Stimulated activated CD4-positive, alpha-beta T cell treated with anti-CD3 and anti-CD28 coated beads, Interleukin-15, amount 100 ng/mL, for 1 hour (primary cell): ENCODE measurements around the gene LLGL2.
"Not testable (repeated sequence)": the region's sequence is repeated elsewhere in the genome, so short reads cannot be mapped to it uniquely, and the experiment has no call there.

Experiments
- DNase-seq, 2 donors: peaks; one replicate each; pipeline ENCODE4 v3.0.0-alpha.2; 2020; ENCODE audit warnings: low read depth in 1 of 2, low spot score in 1 of 2

The LLGL2 gene

DNA sequence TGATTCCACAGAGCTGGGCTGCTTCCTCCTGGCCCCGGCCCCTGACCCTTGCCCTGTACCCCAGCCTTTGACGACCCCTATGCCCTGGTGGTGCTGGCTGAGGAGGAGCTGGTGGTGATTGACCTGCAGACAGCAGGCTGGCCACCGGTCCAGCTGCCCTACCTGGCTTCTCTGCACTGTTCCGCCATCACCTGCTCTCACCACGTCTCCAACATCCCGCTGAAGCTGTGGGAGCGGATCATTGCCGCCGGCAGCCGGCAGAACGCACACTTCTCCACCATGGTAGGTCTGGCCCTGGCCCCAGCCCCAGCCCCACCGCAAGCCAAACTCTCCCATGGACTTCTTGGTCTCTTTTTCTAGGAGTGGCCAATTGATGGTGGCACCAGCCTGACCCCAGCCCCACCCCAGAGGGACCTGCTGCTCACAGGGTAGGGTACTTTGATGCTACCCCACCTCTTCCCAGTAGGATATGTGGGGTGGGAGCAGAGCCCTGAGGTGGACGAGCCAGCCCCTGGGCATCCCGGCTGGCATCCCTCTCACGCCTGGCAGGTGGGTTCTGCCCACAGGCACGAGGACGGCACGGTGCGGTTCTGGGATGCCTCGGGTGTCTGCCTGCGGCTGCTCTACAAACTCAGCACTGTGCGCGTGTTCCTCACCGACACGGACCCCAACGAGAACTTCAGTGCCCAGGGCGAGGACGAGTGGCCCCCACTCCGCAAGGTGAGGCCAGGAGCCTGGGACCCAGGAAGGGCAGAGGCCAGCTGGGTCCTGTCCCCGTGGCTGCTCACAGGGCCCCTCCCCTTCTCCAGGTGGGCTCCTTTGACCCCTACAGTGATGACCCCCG lies 43.1 kb downstream of the LLGL2 start:
- DNase-seq: no peak

DNA sequence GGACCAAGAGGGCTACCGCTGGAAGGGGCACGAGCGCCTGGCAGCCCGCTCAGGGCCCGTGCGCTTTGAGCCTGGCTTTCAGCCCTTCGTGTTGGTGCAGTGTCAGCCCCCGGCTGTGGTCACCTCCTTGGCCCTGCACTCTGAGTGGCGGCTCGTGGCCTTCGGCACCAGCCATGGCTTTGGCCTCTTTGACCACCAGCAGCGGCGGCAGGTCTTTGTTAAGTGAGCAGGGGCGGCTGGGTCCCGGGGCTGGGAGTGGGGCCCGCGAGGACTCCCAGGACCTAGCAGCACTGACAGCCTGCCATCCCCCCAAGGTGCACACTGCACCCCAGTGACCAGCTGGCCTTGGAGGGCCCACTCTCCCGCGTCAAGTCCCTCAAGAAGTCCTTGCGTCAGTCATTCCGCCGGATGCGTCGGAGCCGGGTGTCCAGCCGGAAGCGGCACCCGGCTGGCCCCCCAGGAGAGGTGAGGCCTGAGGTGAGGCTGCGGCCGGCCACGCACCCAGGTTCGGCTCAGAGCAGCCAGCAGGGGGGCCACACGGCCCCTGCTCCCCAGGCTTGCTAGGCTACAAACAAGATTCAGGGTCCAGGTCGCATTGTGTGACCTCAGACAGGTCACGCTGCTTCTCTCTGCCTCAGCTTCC lies 44.7 kb downstream of the LLGL2 start:
- no peak for DNase-seq

DNA sequence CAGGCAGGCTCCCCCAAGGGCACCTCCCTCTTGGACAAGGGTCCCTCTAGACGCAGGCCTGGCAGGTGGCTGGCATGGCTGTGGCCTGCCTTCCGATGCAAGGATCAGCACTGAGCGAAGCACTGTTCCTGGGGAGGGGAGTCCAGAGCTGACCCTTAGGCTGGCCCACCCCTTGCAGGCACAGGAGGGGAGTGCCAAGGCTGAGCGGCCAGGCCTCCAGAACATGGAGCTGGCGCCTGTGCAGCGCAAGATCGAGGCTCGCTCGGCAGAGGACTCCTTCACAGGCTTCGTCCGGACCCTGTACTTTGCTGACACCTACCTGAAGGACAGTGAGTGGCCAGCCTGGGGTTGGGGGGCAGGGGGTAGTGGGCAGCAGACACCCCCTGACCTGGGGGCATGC lies 45.3 kb downstream of the LLGL2 start:
- no peak for DNase-seq

DNA sequence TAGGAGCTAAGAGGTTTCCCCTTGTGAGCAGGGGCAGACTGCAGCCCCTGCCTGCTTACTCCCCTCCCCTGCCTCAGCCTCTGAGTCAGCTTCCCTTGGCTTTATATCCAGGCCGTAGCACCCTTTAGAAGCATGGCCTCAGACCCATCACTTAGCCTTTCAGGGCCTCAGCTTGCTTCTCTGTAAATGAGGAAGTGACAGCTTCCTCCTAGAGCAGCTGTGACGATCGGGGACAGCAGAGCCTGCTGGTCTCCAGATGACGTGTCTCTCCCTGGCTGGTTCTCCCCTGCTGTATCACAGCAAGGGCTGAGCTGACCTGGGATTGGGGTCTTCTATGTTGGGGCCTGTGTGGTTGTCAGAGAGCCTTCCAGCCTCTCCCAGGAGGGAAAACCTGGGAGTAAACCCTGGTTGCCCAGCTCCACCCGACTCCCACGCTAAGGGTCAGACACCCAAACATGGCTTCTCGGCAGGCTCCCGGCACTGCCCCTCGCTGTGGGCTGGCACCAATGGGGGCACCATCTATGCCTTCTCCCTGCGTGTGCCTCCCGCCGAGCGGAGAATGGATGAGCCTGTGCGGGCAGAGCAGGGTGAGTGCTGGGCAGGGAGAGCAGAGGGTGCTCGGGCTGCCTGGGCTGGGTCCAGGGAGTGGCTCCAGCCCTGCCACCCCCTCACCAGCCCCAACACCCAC lies 45.8 kb downstream of the LLGL2 start:
- DNase-seq: no peak

DNA sequence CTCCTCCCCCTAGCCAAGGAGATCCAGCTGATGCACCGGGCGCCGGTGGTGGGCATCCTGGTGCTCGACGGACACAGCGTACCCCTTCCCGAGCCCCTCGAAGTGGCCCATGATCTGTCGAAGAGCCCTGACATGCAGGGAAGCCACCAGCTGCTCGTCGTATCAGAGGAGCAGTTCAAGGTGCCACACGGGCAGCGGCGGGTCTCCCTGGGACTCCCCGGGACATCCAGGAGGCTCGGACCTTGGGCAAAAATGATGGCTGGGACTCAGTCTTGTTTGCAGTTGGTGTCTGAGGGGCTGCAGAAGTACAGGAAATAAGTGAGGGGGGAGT lies 46.4 kb downstream of the LLGL2 start:
- no peak for DNase-seq

DNA sequence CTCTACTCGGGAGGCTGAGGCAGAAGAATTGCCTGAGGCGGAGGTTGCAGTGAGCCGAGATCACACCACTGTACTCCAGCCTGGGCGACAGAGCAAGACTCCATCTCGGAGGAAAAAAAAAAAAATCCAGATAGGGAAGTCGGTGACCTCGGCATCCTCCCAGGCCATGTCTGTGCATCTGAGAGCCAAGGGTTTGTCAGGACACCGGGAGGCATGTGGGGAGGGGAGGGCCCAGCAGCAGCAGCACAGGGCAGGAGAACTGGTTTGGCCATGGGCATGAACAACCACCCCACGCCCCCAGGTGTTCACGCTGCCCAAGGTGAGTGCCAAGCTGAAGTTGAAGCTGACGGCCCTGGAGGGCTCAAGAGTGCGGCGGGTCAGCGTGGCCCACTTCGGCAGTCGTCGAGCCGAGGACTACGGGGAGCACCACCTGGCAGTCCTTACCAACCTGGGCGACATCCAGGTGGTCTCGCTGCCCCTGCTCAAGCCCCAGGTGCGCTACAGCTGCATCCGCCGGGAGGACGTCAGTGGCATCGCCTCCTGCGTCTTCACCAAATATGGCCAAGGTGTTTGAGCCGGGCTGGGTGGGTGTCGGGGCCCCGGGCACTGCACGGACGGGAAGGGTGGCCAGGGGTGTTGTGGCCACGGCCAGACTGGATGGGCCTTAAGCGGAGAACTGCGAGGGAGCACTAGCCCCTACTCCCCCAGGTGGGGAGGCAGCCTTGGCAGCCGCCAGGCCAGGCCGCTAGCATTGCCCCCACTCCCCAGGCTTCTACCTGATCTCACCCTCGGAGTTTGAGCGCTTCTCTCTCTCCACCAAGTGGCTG lies 47.4 kb downstream of the LLGL2 start:
- DNase-seq: no peak

DNA sequence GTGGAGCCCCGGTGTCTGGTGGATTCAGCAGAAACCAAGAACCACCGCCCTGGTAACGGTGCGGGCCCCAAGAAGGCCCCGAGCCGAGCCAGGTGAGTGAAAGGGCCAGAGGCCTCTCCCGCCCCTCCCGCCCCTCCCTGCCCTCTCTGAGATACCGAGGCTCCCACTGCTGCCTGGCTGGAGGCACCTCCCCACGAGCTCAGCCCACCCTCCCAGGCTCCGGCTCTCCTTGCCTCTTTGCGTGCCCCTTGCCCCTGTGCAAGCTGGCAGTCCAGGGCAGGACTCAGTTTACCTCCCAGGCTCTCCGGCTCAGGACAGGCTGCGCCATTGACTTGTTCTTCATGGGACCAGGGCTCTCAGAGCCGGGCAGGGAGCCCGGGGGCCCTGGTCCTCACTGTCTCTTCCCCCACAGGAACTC lies 48.1 kb downstream of the LLGL2 start:
- no peak for DNase-seq

DNA sequence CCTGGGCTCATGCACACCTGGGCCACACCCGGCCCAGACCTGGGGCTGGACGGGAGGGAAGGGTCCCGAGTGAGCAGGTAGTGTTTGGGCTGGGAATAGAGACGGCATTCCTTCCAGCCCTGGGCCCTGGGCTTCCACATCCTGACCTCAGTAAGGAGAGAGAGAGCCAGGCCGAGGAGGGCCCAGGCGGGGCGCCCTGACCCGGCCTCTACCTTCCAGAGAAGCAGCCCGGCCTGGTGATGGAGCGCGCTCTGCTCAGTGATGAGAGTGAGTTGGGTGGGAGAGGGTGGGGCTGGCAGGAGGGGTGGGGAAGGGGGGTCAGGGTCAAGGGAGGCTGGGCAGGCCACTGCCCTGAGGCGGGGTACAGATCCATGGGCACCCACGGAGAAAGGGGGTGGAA lies 48.5 kb downstream of the LLGL2 start:
- no peak for DNase-seq

DNA sequence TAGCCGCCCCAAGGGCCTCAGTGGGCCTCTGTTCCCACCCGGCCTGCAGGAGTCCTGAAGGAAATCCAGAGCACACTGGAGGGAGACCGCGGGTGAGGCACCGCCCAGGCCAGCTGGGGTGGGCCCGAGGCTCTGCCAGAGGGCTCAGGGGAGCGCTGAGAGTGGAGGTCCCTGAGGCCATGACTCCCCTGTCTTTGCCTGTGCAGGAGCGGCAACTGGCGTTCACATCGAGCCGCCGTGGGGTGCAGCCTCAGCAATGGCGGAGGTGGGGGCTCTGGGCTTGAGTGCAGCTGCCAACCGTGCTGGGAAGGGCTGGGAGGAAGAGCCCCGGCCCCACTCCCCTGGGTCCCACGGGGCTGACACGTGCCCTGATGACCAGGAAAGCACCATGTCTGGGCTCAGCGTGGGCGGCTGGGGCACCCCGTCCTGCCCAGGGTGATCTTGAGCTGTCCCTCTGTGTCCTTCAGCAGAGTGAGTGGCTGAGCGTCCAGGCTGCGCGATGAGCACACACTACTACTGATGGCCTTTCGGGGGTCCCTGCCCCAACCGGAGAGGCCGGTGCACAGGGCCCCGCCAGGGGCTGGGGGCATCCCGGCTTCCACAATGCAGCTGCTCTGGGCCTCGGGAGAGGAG lies 49.0 kb downstream of the LLGL2 start:
- DNase-seq: no peak

DNA sequence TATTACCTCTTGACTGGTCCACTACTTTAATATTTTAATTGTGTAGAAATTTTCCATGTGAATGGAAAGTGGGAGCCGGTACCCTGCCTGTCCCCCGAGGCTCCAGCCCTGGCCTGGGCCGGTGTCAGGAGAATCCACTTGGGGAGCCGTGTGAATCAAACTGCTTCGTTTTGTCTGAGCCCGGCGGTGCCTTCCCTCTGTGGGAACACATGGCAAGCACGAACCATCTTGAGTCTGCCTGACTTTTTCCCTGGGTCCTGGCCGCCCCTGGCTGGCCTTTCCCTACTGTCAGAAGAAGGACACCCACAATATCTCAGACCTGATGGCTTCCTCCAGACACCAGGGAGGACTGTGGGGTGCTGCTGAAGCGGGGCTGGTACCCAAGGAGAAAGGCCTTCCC lies 49.7 kb downstream of the LLGL2 start:
- no peak for DNase-seq

DNA sequence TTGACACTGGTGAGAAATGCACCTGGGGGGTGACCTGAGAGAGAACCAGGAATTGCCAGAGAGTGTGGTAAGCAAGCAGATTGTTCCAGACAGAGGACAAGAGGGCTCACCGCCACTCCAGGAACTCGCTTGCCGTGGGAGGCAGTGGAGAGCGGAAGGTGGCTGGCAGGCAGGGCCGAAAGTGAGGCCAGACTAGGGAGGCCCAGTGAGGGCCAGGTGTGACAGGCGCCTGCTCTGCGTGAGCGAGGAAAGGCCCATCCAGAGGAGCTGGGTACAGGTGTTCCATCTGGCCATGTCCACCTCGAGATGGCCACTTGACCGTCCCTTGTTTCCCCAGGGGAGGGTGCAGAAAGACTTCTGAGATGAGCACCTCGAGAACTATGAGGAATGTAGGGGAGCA lies 50.2 kb downstream of the LLGL2 start:
- DNase-seq: no peak

DNA sequence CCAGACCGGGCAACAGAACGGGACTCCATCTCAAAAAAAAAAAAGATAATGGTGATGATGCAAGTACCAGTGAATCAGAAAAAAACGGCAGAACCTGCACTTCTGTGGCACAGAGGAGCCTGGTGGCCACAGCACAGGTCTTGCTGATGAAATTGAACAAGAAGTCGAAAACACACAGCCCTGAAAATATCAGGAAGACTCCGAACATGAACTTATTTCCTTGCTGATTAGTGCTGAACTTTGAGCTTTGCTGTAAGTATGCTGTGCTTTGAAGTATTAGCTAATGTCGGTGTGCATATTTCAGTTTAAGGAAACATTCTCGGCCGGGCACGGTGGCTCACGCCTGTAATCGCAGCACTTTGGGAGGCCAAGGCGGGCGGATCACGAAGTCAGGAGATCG lies 51.2 kb downstream of the LLGL2 start:
- DNase-seq: no peak

DNA sequence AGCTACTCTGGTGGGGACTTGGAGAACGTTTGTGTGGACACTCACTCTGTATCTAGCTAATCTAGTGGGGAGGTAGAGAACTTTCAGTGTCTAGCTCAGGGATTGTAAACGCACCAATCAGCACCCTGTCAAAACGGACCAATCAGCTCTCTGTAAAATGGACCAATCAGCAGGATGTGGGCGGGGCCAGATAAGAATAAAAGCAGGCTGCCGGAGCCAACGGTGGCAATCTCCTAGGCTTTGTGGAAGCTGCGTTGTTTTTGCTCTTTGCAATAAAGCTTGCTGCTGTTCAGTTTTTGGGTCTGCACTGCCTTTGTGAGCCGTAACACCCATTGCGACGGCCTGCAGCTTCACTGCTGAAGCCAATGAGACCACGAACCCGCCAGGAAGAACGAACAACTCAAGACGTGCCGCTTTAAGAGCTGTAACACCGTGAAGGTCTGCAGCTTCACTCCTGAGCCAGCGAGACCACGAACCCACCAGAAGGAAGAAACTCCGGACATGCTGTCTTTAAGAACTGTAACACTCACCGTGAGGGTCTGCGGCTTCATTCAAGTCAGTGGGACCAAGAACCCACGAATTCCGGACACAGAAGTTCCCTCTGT lies 55.7 kb downstream of the LLGL2 start:
- peak in 1 of 2 donors; percentile 28 for DNase-seq

DNA sequence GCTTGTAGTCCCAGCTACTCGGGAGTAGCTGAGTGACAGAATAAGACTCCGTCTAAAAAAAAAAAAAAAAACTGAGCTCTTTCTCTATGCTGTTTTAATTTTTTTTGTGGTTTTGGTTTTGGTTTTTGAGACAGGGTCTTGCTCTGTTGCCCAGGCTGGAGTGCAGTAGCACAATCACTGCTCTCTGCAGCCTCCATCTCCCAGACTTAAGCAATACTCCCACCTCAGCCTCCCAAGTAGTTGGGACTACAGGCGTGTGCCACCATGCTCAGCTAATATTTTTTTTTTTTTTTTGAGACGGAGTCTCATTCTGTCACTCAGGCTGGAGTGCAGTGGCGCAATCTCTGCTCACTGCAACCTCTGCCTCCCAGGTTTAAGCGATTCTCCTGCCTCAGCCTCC lies 57.7 kb downstream of the LLGL2 start:
- DNase-seq: not testable (repeated sequence)

DNA sequence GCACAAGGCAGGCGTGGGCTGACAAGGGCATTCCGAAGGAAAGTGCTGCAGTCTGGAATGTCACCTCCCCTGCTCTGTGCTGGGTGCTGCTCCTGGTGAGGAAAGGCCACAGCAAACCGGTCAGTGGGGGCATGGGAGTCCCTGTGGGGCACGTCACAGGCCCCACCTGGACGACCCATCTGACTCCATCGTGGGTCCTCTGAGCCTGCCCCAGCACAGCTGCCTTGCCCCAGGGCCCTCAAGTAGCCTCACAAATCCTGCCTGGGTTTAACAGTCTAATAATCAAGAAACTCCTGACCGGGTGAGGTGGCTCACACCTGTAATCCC lies 59.3 kb downstream of the LLGL2 start:
- DNase-seq: no peak

DNA sequence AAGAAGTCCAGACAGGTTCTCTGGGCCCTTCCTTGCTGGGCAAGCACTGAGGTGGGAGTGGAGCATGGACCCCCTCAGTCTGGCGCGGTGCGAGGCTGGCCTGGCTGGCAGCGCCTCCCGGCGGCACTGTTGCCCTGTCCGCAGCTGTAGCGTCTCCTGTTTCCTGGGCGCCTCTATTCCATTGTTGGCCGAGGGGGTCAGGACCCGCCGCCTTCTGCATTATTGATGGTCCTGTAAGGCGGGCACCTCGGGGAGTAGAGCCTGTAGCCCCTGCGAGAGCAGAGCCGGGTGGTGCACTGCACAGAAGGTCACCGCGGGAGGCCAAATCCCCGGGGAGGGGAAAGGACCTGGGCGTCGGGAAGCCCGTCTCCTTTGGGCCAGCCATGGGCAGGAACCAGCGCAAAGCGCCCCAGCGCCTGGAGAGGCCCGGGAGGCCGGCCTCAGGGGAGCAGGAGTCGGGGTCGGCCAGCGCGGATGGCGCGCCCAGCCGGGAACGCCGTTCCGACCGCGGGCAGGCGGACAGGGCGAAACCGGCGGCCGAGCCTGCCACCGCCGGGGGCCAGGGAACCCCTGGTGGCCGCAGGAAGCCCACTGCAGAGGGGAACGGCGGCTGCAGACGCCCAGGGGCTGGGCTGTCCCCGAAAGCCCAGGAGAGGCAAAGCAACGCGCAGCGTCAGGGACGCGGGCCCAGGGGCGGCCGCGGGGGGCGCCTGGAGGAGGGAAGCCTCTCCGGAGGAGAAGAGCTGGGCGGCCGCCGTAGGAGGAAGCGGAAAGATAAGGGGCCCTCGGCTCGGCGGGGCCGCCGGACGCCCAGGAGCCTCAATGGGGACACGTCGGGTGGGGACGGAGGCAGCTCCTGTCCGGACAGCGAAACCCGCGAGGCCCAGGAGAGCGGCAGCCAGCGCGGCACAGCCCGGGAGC lies 62.4 kb downstream of the LLGL2 start, which contains the start of gene MYO15B:
MYO15B (plus strand) TSS at position 126 of the 921 bp plus-strand sequence; CDS start at position 384, 258 bp downstream.
- peak; percentile 20 to 52 for DNase-seq

DNA sequence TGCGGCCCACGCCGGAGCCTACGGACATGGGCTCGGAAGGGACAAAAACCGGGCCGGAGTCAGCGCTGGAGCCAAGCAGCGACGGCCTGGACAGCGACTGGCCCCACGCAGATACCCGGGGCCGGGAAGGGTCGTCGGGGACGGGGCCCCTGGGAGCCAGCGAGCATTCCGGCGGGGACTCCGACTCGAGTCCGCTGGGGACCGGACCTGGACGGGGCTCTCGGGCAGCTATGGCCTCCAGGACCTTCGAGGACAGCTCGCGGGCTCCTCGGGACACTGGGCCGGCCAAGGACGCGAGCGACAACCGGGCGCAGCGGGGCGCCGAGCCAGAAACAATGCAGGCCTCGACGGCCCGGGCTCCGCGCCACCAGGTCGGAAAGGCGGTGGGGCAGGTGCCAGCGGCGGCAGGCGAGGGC lies 63.1 kb downstream of the LLGL2 start:
- peak in 1 of 2 donors; percentile 9 for DNase-seq

DNA sequence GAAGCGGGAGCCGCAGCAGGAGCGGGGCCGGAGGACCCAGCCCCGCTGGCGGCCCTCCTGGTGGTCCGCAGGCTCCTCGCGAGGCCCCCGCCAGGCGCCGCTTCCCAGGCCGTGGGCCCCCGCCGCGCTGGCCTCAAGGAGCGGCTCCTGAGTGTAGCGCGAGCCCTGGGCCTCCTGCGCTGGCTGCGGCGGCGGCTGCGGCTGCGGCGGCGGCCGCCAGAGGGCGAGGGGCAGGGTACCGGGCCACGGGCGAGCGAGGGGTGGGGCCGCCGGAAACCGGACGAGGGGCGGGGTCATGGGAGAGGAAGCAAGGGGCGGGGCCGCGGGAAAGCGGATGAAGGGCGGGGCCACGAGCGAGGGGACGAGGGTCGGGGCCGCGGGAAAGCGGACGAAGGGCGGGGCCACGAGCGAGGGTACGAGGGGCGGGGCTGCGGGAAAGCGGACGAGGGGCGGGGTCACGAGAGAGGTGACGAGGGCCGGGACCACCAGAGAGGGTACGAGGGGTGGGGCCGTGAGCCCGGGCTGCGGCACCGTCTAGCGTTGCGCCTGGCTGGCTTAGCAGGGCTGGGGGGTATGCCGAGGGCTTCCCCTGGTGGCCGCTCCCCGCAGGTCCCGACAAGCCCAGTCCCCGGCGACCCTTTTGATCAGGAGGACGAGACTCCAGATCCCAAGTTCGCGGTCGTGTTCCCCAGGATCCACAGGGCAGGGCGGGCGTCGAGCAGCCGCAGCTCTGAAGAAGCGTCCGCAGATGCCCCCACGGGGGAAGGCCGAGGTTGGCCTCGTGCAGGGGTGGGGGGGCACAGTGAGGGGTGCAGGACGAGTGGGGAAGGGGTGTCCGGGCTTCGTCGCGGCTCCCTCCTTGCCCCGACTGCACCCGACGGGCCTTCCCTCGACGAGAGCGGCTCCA lies 63.8 kb downstream of the LLGL2 start:
- peak; percentile 93 to 98 for DNase-seq
